K562 (cell line): ENCODE results near the gene CAMK2A. TPM values are rescaled to one million over a fixed set of nuclear protein-coding genes. Genes with fewer than 3 reads are reported as not detected.

Experiments used
- ATAC-seq: fragments of 200-7000 bp; cut with Tn5 transposase; 3 replicates; pipeline ENCODE4 v1.9.1; 2020; ENCODE audit warnings: moderate library complexity
- BruUV-seq: library from RNA; stranded (reverse); fragments of 400-500 nt; replicated peaks from 2 replicates; lab custom pipeline; 2021; lab: Mats Ljungman, UMichigan
- CTCF ChIA-PET: fragments of 300-600 bp; formaldehyde crosslinking; extraction: SDS; loops from one replicate; lab custom pipeline; 2021; ENCODE audit warnings: low intra/inter-chr PET ratio; lab: Yijun Ruan, JAX
- POLR2A ChIA-PET: fragments of 300-600, 350-650 bp; sonication (Branson Sonifier 250); formaldehyde crosslinking; extraction: SDS; loops from one replicate; lab custom pipeline; 2021; ENCODE audit warnings: antibody characterized with exemption, inconsistent platforms; lab: Yijun Ruan, JAX
- DNase-seq, 4 experiments: peaks; one replicate each; pipeline versions ENCODE4 v3.0.0 to v3.0.0-alpha.2; 2011 to 2018; ENCODE audit warnings: low spot score in 3 of 4, mixed read lengths in 3 of 4; ENCODE audit errors: extremely low read depth in 1 of 4
- FAIRE-seq: peaks from 2 replicates; lab custom pipeline; 2011; peaks lifted over from hg19 to GRCh38; lab: Jason Lieb, UNC
- H2AFZ ChIP-seq: 2 replicates; pipeline ENCODE4 v1.6.0; 2011; ENCODE audit warnings: low read depth, low read length, control low read depth, inconsistent platforms
- H3K27ac ChIP-seq: fragments of 200-600 bp; 3 replicates; pipeline ENCODE4 v1.8.0; 2011; ENCODE audit warnings: low read depth, mild to moderate bottlenecking, control low read depth, inconsistent platforms, low read length, moderate library complexity, mixed read lengths; ENCODE audit errors: extremely low read depth
- H3K27me3 ChIP-seq, 2 experiments: fragments of 300-600 bp in 1 of 2; 2 replicates in 1 of 2; 3 replicates in 1 of 2; pipeline versions ENCODE4 v1.6.0 to v1.8.0; 2011; ENCODE audit warnings: inconsistent platforms in 2 of 2, low read length in 2 of 2, mild to moderate bottlenecking in 1 of 2, mixed read lengths in 1 of 2, moderate library complexity in 1 of 2; ENCODE audit not compliant: control insufficient read depth in 2 of 2, insufficient read depth in 2 of 2
- H3K36me3 ChIP-seq: fragments of 300-600 bp; 3 replicates; pipeline ENCODE4 v1.8.0; 2011; ENCODE audit warnings: mild to moderate bottlenecking, low read length, inconsistent platforms; ENCODE audit not compliant: control insufficient read depth, insufficient read depth
- H3K4me1 ChIP-seq, 2 experiments: fragments of 200-600 bp in 1 of 2; replicated peaks in 1 of 2; 2 replicates in 1 of 2; 3 replicates in 1 of 2; pipeline versions ENCODE4 v1.5.1 to v1.8.0; 2011; ENCODE audit warnings: inconsistent platforms in 2 of 2, low read length in 2 of 2, mild to moderate bottlenecking in 1 of 2, mixed read lengths in 1 of 2, moderate library complexity in 1 of 2; ENCODE audit not compliant: control insufficient read depth in 2 of 2, insufficient read depth in 2 of 2
- H3K4me2 ChIP-seq: 2 replicates; pipeline ENCODE4 v1.6.1; 2011; ENCODE audit warnings: low read length, control low read depth, inconsistent platforms, mixed read lengths; ENCODE audit not compliant: insufficient read depth
- H3K4me3 ChIP-seq: fragments of 200-600 bp; sonication (generic), shearing (Covaris generic); 2 replicates; pipeline ENCODE4 v1.5.1; 2016; ENCODE audit warnings: control low read depth, inconsistent platforms
- H3K79me2 ChIP-seq: fragments of 200-600 bp; 3 replicates; pipeline ENCODE4 v1.8.0; 2011; ENCODE audit warnings: low read length, inconsistent platforms; ENCODE audit not compliant: control insufficient read depth, insufficient read depth
- H3K9ac ChIP-seq, 2 experiments: 2 replicates each; pipeline versions ENCODE4 v1.6.0 to v1.6.1; 2011; ENCODE audit warnings: low read depth in 2 of 2, low read length in 2 of 2, control low read depth in 1 of 2, inconsistent platforms in 1 of 2, mild to moderate bottlenecking in 1 of 2, mixed read lengths in 1 of 2; ENCODE audit not compliant: insufficient read depth in 1 of 2
- H3K9me1 ChIP-seq: one replicate; pipeline ENCODE4 v1.6.0; 2011; ENCODE audit warnings: inconsistent platforms, mild to moderate bottlenecking, low read length, moderate library complexity; ENCODE audit not compliant: control insufficient read depth, insufficient read depth
- H3K9me3 ChIP-seq: replicated peaks from 2 replicates; pipeline ENCODE4 v1.5.1; 2011; ENCODE audit warnings: low read depth, low read length, inconsistent platforms; ENCODE audit not compliant: control insufficient read depth, insufficient read depth
- H4K20me1 ChIP-seq: replicated peaks from 2 replicates; pipeline ENCODE4 v1.6.1; 2011; ENCODE audit warnings: low read length, inconsistent platforms, mixed read lengths; ENCODE audit not compliant: control insufficient read depth, insufficient read depth
- ATF3 ChIP-seq, 2 experiments: fragments of 450-650 bp in 1 of 2; sonication (generic) in 1 of 2; formaldehyde crosslinking in 1 of 2; IDR thresholded peaks in 1 of 2; conservative IDR thresholded peaks in 1 of 2; 2 replicates each; pipeline versions ENCODE4 v1.6.1 to v1.8.1; 2016 to 2023; ENCODE audit warnings: mild to moderate bottlenecking in 2 of 2, moderate library complexity in 2 of 2, inconsistent platforms in 1 of 2, missing genetic modification reagents in 1 of 2
- BACH1 ChIP-seq: fragments of 200-800 bp; sonication (Bioruptor generic); IDR thresholded peaks from 2 replicates; pipeline ENCODE4 v1.6.1; 2016; ENCODE audit warnings: missing genetic modification characterization, missing compliant biosample characterization
- DDX20 ChIP-seq: fragments of 450-650 bp; IDR thresholded peaks from 2 replicates; pipeline ENCODE4 v1.6.1; 2016; ENCODE audit warnings: missing genetic modification characterization, low read depth, mild to moderate bottlenecking, missing compliant biosample characterization, moderate library complexity
- GABPB1 ChIP-seq: sonication (generic); formaldehyde crosslinking; IDR thresholded peaks from 2 replicates; pipeline ENCODE4 v1.8.0; 2022; ENCODE audit warnings: mild to moderate bottlenecking, missing genetic modification reagents
- GATA2 ChIP-seq: sonication (generic); formaldehyde crosslinking; IDR thresholded peaks from 2 replicates; pipeline ENCODE4 v1.4.0; 2020; ENCODE audit warnings: mild to moderate bottlenecking, missing genetic modification reagents
- KLF10 ChIP-seq: fragments of 250-450 bp; sonication (Bioruptor Pico); IDR thresholded peaks from 2 replicates; pipeline ENCODE4 v1.6.1; 2021; ENCODE audit warnings: matching md5 sums
- L3MBTL2 ChIP-seq: fragments of 450-650 bp; IDR thresholded peaks from 2 replicates; pipeline ENCODE4 v1.6.1; 2016; ENCODE audit warnings: mild to moderate bottlenecking, moderate library complexity
- MAFK ChIP-seq: IDR thresholded peaks from 2 replicates; pipeline ENCODE4 v1.6.1; 2011; ENCODE audit warnings: low read length, improper control_type of control experiment
- MLLT1 ChIP-seq, 2 experiments: fragments of 450-650 bp; IDR thresholded peaks; 2 replicates each; pipeline ENCODE4 v1.6.1; 2016
- NR3C1 ChIP-seq: sonication (generic); formaldehyde crosslinking; IDR thresholded peaks from 2 replicates; pipeline ENCODE4 v1.8.1; 2022; ENCODE audit warnings: missing genetic modification reagents
- POLR2A ChIP-seq: fragments of 450-650 bp; conservative IDR thresholded peaks from 2 replicates; pipeline ENCODE4 v1.6.1; 2016
- POLR2G ChIP-seq: fragments of 200-400 bp; formaldehyde crosslinking; IDR thresholded peaks from 2 replicates; pipeline ENCODE4 v1.6.1; 2017; ENCODE audit warnings: low read depth, mild to moderate bottlenecking, antibody characterized with exemption, low read length, moderate library complexity
- RAD51 ChIP-seq: fragments of 450-650 bp; IDR thresholded peaks from 2 replicates; pipeline ENCODE4 v1.7.1; 2016; ENCODE audit warnings: low read depth, mild to moderate bottlenecking, borderline replicate concordance
- SMAD2 ChIP-seq: fragments of 150-350 bp; IDR thresholded peaks from 2 replicates; pipeline ENCODE4 v1.6.1; 2014; ENCODE audit warnings: low read depth, mild to moderate bottlenecking, low read length
- ZNF696 ChIP-seq: fragments of 250-450 bp; sonication (Bioruptor Pico); conservative IDR thresholded peaks from 2 replicates; pipeline ENCODE4 v1.4.0; 2020; ENCODE audit warnings: mild to moderate bottlenecking, moderate library complexity
- ZNF830 ChIP-seq: fragments of 250-450 bp; sonication (Bioruptor Pico); IDR thresholded peaks from 2 replicates; pipeline ENCODE4 v1.5.0; 2021; ENCODE audit warnings: mild to moderate bottlenecking
- WGBS: fragments of 100-300 bp; shearing (Covaris generic); methylation state at CpG from one replicate; pipeline ENCODE4 v1.1.6; 2016; ENCODE audit warnings: low coverage, mixed read lengths; ENCODE audit not compliant: insufficient coverage; ENCODE audit errors: missing lambda C conversion rate; 5-methylcytosine and 5-hydroxymethylcytosine counted together
- in situ Hi-C: fragments of 300-500 bp; cut with MboI; formaldehyde crosslinking; loops from 4 replicates; pipeline ENCODE4 v1.15.0; 2018; ENCODE audit warnings: inconsistent platforms, mixed read lengths
- intact Hi-C: fragments of 100-400 bp; cut with micrococcal nuclease; formaldehyde crosslinking; loops from 2 replicates; pipeline ENCODE4 v1.14.2; 2022
- polyA plus RNA-seq, 8 experiments: library from polyadenylated mRNA; depleted of rRNA in 4 of 8; stranded (reverse) in 5 of 8; unstranded in 3 of 8; fragments of >200 nt; fragmentation: Nextera tagmentation in 2 of 8; fragmentation: Illumina TruSeq in 1 of 8; extraction: Ambion mirVana in 2 of 8; extraction: Trizol in 1 of 8; gene quantifications; 2 replicates each; pipeline versions ENCODE4 v1.2.1 to v1.2.3, GENCODE V29; 2011 to 2014; ENCODE audit warnings: inconsistent platforms in 1 of 8, missing spikeins in 1 of 8
- total RNA-seq, 7 experiments: library from RNA; depleted of rRNA in 6 of 7; stranded (reverse); fragments of >200 nt in 6 of 7; fragmentation: Illumina TruSeq in 2 of 7; extraction: Trizol in 2 of 7; gene quantifications; 2 replicates each; pipeline versions ENCODE4 v1.2.1 to v1.2.3, GENCODE V29; 2011 to 2021; ENCODE audit warnings: low replicate concordance in 1 of 7

CAMK2A gene
- total and polyA plus RNA-seq, 9 of the 15 experiments (the other 6 are each of a cell fraction or from before 2014, with no cell fraction given): 0.01 to 0.18 (median 0.04) TPM; not detected in 6

DNA sequence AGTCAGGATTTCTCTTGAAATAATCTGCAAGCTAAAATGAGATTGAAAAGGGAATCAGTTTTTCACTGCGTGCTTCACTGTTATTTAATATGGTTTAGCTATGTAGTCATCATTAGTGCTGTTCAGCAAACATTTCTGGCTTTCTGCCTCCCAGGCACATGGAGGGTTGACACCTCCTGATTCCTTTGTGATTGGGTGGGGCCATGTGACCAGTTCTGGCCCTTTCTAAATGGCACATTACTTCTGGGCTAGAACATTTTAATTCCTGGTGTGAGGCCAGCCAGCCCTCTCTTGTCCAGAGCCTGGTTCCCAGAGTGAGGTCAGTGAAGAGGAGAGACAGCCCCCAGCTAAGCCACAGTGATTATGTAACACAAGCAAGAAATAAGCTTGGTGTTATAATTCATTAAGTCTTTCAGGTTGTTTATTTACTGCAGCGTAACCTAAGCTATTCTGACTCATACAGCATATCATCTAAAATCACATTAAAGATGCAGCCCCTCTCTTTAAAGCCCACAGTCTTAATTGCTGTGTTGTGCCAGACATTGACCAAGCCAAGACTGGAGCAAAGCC, 30.6 kb upstream of the CAMK2A start:
- in situ Hi-C loops: no loop called here
- TF ChIP-seq GABPB1 (CRISPR knock-in tag): no peak
- TF ChIP-seq BACH1 (tag): no peak
- TF ChIP-seq POLR2A: no peak
- no peak for TF ChIP-seq MAFK
- no peak for TF ChIP-seq ZNF696 (CRISPR knock-in tag)
- no peak for TF ChIP-seq POLR2G
- no peak for TF ChIP-seq RAD51
- no peak for TF ChIP-seq ZNF830 (CRISPR knock-in tag)
- no peak for TF ChIP-seq MLLT1 (IDR thresholded peaks at IDR 0.05)
- TF ChIP-seq GATA2 (CRISPR knock-in tag): no peak
- no peak for TF ChIP-seq SMAD2
- peak; percentile 59 for TF ChIP-seq L3MBTL2
- TF ChIP-seq NR3C1 (CRISPR knock-in tag): no peak
- TF ChIP-seq ATF3 (IDR thresholded peaks at IDR 0.05): 0 out of 2 replicates have a peak, but pooled peaks have one; percentile 11
- no peak for TF ChIP-seq ATF3 (CRISPR knock-in tag; conservative IDR thresholded peaks at IDR 0.05)
- TF ChIP-seq DDX20 (tag): no peak
- TF ChIP-seq KLF10 (CRISPR knock-in tag): no peak

More for the DNA sequence above, 30.6 kb upstream of the CAMK2A start:
- BruUV-seq: no TSS peak
- Histone ChIP-seq H3K9me1 (no peaks in the 10 kb centered on the region), H3K4me1 (peaks cover 0 to 4% of the 10 kb centered on the region in 2 experiments; a peak in 2 of 5 replicates), H2AFZ (no peak overlapping the region), H3K79me2 (no peaks in the 10 kb centered on the region), H3K4me2 (no peak overlapping the region), H3K9ac (no peak overlapping the region), H3K27me3 (peaks cover 2 to 19% of the 10 kb centered on the region in 2 experiments; a peak in 2 of 5 replicates), H3K27ac (no peak overlapping the region), H3K4me3 (no peak overlapping the region), H3K36me3 (no peaks in the 10 kb centered on the region), H4K20me1 (peaks cover 2% of the 10 kb centered on the region; the same call in 1 of the 2 replicates), H3K9me3 (no peaks in the 10 kb centered on the region; the same call in 1 of the 2 replicates)
- intact Hi-C loops: no loop called here
- no peak for FAIRE-seq
- ATAC-seq: no peak; the same call in 1 of the 3 replicates
- WGBS: 6% methylated on average over 2 of the region's 2 CpGs
- no peak for DNase-seq
- ChIA-PET CTCF (no interaction called here), POLR2A (interaction anchor here (0.6 to 2.0 kb wide), 3 partner anchors 9 to 102 kb away, joined by 3 to 7 read pairs (median 5); partner anchors contain the start of gene ARSI)
